Breast epithelium (tissue), 4 donors: Measurements from ENCODE around the gene STON2. TPM values are rescaled to one million over a fixed set of nuclear protein-coding genes. Genes with fewer than 3 reads are reported as not detected.

ENCODE experiments used
- DNase-seq, 2 donors: peaks; one replicate each; pipeline ENCODE4 v3.0.0-alpha.2; 2019; ENCODE audit warnings: low spot score in 2 of 2
- H3K27ac ChIP-seq, 2 donors: fragments of 200-600 bp; sonication (generic) in 1 of 2; one replicate each; pipeline ENCODE4 v1.5.1; 2016 to 2019; ENCODE audit warnings: mild to moderate bottlenecking in 1 of 2
- H3K27me3 ChIP-seq, 2 donors: fragments of 200-600 bp; sonication (generic) in 1 of 2; one replicate each; pipeline versions ENCODE4 v1.5.1 to v1.6.0; 2017 to 2019; ENCODE audit warnings: control low read depth in 1 of 2, mild to moderate bottlenecking in 1 of 2
- H3K36me3 ChIP-seq: fragments of 200-600 bp; one replicate; pipeline ENCODE4 v1.5.1; 2019
- H3K4me1 ChIP-seq, 2 donors: fragments of 200-600 bp; sonication (generic); one replicate each; pipeline ENCODE4 v1.5.1; 2016 to 2019; ENCODE audit warnings: control low read depth in 1 of 2
- H3K4me3 ChIP-seq, 3 donors: fragments of 200-600 bp; sonication (generic); 1 replicate in 2 of 3; 2 replicates in 1 of 3; pipeline ENCODE4 v1.5.1; 2016 to 2019; ENCODE audit warnings: mild to moderate bottlenecking in 3 of 3, moderate library complexity in 2 of 3
- H3K9me3 ChIP-seq, 2 donors: fragments of 200-600 bp; sonication (generic) in 1 of 2; one replicate each; pipeline ENCODE4 v1.5.1; 2016 to 2019; ENCODE audit warnings: control low read depth in 1 of 2
- CTCF ChIP-seq, 3 donors: fragments of 450-650 bp; IDR thresholded peaks; one replicate each; pipeline ENCODE4 v1.5.1; 2016 to 2017; ENCODE audit warnings: antibody characterized with exemption in 3 of 3, mild to moderate bottlenecking in 3 of 3, moderate library complexity in 3 of 3
- POLR2A ChIP-seq: fragments of 450-650 bp; IDR thresholded peaks from one replicate; pipeline ENCODE4 v1.6.1; 2016; ENCODE audit warnings: antibody characterized with exemption, mild to moderate bottlenecking, moderate library complexity
- POLR2AphosphoS5 ChIP-seq, 3 donors: sonication (generic); formaldehyde crosslinking; IDR thresholded peaks; one replicate each; pipeline ENCODE4 v1.6.1; 2017; ENCODE audit warnings: antibody characterized with exemption in 3 of 3
- intact Hi-C: fragments of 100-400 bp; cut with DNase I; formaldehyde crosslinking; loops from one replicate; pipeline ENCODE4 v1.15.1; 2023; ENCODE audit warnings: low total_unique reads
- total RNA-seq, 3 donors: library from RNA; depleted of rRNA; stranded (reverse); fragments of >200 nt; gene quantifications; one replicate each; pipeline ENCODE4 v1.1.0, GENCODE V29; 2016

The STON2 gene
- total RNA-seq, 3 donors from 2014 or later = 24.6 to 30.2 (median 27.5) TPM

GRCh38 chr14:81418057-81418790 is 18.1 kb upstream of the STON2 start:
- no peak for TF ChIP-seq POLR2A
- no peak for TF ChIP-seq POLR2AphosphoS5 (IDR thresholded peaks at IDR 0.05)
- no peak for TF ChIP-seq CTCF (IDR thresholded peaks at IDR 0.05)
- no peaks in the 10 kb centered on the region for H3K36me3 ChIP-seq
- intact Hi-C loops = no loop called here

GRCh38 chr14:81416981-81417380 is 16.9 kb upstream of the STON2 start:
- DNase-seq = no peak
- Histone ChIP-seq H3K27me3 (no peaks in the 10 kb centered on the region), H3K36me3 (no peaks in the 10 kb centered on the region), H3K4me1 (no peaks in the 10 kb centered on the region), H3K9me3 (no peaks in the 10 kb centered on the region), H3K27ac (no peak overlapping the region), H3K4me3 (no peak overlapping the region)
- intact Hi-C loops = no loop called here
- no peak for TF ChIP-seq CTCF (IDR thresholded peaks at IDR 0.05)
- TF ChIP-seq POLR2AphosphoS5 (IDR thresholded peaks at IDR 0.05) = no peak
- TF ChIP-seq POLR2A = no peak

More at GRCh38 chr14:81418057-81418790, 18.1 kb upstream of the STON2 start:
- H3K27ac ChIP-seq = no peak overlapping the region
- H3K27me3 ChIP-seq = no peaks in the 10 kb centered on the region
- no peak for DNase-seq
- H3K4me3 ChIP-seq = no peak overlapping the region
- H3K9me3 ChIP-seq = no peaks in the 10 kb centered on the region
- H3K4me1 ChIP-seq = no peaks in the 10 kb centered on the region

- TF ChIP-seq POLR2A = no peak
- no peak for TF ChIP-seq CTCF (IDR thresholded peaks at IDR 0.05)
- no peak for TF ChIP-seq POLR2AphosphoS5 (IDR thresholded peaks at IDR 0.05)
- no peaks in the 10 kb centered on the region for H3K36me3 ChIP-seq
- no peak overlapping the region for H3K27ac ChIP-seq
- no peaks in the 10 kb centered on the region for H3K9me3 ChIP-seq
- no peaks in the 10 kb centered on the region for H3K4me1 ChIP-seq
- H3K27me3 ChIP-seq = no peaks in the 10 kb centered on the region
- intact Hi-C loops = no loop called here
- DNase-seq = no peak
- H3K4me3 ChIP-seq = no peak overlapping the region
These were observed 16.2 kb upstream of the STON2 start for GRCh38 chr14:81416194-81416952.

- Histone ChIP-seq H3K27ac (no peak overlapping the region), H3K4me1 (no peaks in the 10 kb centered on the region), H3K36me3 (no peaks in the 10 kb centered on the region), H3K9me3 (no peaks in the 10 kb centered on the region), H3K27me3 (no peaks in the 10 kb centered on the region), H3K4me3 (no peak overlapping the region)
- DNase-seq = no peak
- intact Hi-C loops = no loop called here
- TF ChIP-seq CTCF (IDR thresholded peaks at IDR 0.05) (no peak), POLR2A (no peak), POLR2AphosphoS5 (IDR thresholded peaks at IDR 0.05) (no peak)
These were observed 15.7 kb upstream of the STON2 start for GRCh38 chr14:81415781-81416180.

GRCh38 chr14:81414123-81414522 is 14.0 kb upstream of the STON2 start:
- Histone ChIP-seq H3K9me3 (no peaks in the 10 kb centered on the region), H3K27ac (no peak overlapping the region), H3K36me3 (no peaks in the 10 kb centered on the region), H3K4me3 (no peak overlapping the region), H3K27me3 (no peaks in the 10 kb centered on the region), H3K4me1 (no peaks in the 10 kb centered on the region)
- intact Hi-C loops = no loop called here
- DNase-seq = no peak
- no peak for TF ChIP-seq CTCF (IDR thresholded peaks at IDR 0.05)
- TF ChIP-seq POLR2A = no peak
- no peak for TF ChIP-seq POLR2AphosphoS5 (IDR thresholded peaks at IDR 0.05)
